NCI-H2227 (cell line): ENCODE measurements around the gene RELL1.

ENCODE experiments used
- DNase-seq: peaks from one replicate; lab custom pipeline; 2025; ENCODE audit not compliant: unreplicated experiment; lab: John Stamatoyannopoulos, UW

Gene RELL1

GRCh38 chr4:37641886-37642849 lies 44.0 kb downstream of the RELL1 start:
- DNase-seq: no peak

GRCh38 chr4:37641352-37641751 lies 44.8 kb downstream of the RELL1 start:
- DNase-seq: no peak

- no peak for DNase-seq
Observed at GRCh38 chr4:37639551-37640285, 46.5 kb downstream of the RELL1 start.

GRCh38 chr4:37635155-37635554 lies 51.0 kb downstream of the RELL1 start:
- DNase-seq: no peak

GRCh38 chr4:37634180-37634579 lies 52.0 kb downstream of the RELL1 start:
- DNase-seq: no peak

GRCh38 chr4:37632836-37633235 lies 53.3 kb downstream of the RELL1 start:
- no peak for DNase-seq

GRCh38 chr4:37631551-37631950 lies 54.6 kb downstream of the RELL1 start:
- DNase-seq: no peak

GRCh38 chr4:37629713-37630112 lies 56.5 kb downstream of the RELL1 start:
- DNase-seq: no peak

GRCh38 chr4:37628977-37629609 lies 57.1 kb downstream of the RELL1 start:
- no peak for DNase-seq

GRCh38 chr4:37627263-37627662 lies 58.9 kb downstream of the RELL1 start:
- DNase-seq: no peak

GRCh38 chr4:37625499-37625898 lies 60.7 kb downstream of the RELL1 start:
- DNase-seq: no peak

- no peak for DNase-seq
Observed at GRCh38 chr4:37623940-37624339, 62.2 kb downstream of the RELL1 start.

GRCh38 chr4:37623125-37623524 lies 63.1 kb downstream of the RELL1 start:
- DNase-seq: no peak

GRCh38 chr4:37620176-37620575 lies 66.0 kb downstream of the RELL1 start:
- no peak for DNase-seq

GRCh38 chr4:37615720-37616063 lies 70.5 kb downstream of the RELL1 start:
- no peak for DNase-seq

GRCh38 chr4:37615059-37615719 lies 71.0 kb downstream of the RELL1 start:
- DNase-seq: no peak

- no peak for DNase-seq
Observed at GRCh38 chr4:37612811-37613210, 73.4 kb downstream of the RELL1 start.

- no peak for DNase-seq
Observed at GRCh38 chr4:37609626-37610025, 76.5 kb downstream of the RELL1 start.

GRCh38 chr4:37607018-37607417 lies 79.2 kb downstream of the RELL1 start:
- DNase-seq: no peak

- no peak for DNase-seq
Observed at GRCh38 chr4:37605843-37606565, 80.2 kb downstream of the RELL1 start.

GRCh38 chr4:37604461-37604860 lies 81.7 kb downstream of the RELL1 start:
- no peak for DNase-seq
